CD4-positive, alpha-beta T cell (primary cell): ENCODE results near the gene CRIP2. TPM values are rescaled to one million over a fixed set of nuclear protein-coding genes. Genes with fewer than 3 reads are reported as not detected.
A peak's percentile ranks its signal among the peaks of the same experiment; 100 is the strongest.

Source experiments
- ATAC-seq: fragments of 200-7000 bp; cut with Tn5 transposase; one replicate; pipeline ENCODE4 v1.10.0; 2022; ENCODE audit warnings: mild to moderate bottlenecking; ENCODE audit not compliant: poor library complexity
- CTCF ChIA-PET: fragments of 350-600 bp; sonication (Branson Sonifier 250); formaldehyde crosslinking; loops from one replicate; lab custom pipeline; 2021; ENCODE audit warnings: antibody characterized with exemption, inconsistent platforms; lab: Charles Lee
- POLR2A ChIA-PET: fragments of 350-600 bp; sonication (Branson Sonifier 250); formaldehyde crosslinking; loops from one replicate; lab custom pipeline; 2021; ENCODE audit warnings: antibody characterized with exemption, inconsistent platforms; lab: Charles Lee
- DNase-seq, 14 experiments: peaks; one replicate each; pipeline ENCODE4 v3.0.0-alpha.2; 2013 to 2020; ENCODE audit warnings: mixed read lengths in 2 of 14
- H3K27ac ChIP-seq, 2 donors: one replicate each; pipeline versions ENCODE4 v1.5.1 to v1.7.0; 2013; ENCODE audit warnings: low read length in 2 of 2, low read depth in 1 of 2, mild to moderate bottlenecking in 1 of 2
- H3K27me3 ChIP-seq, 2 experiments: 1 replicate in 1 of 2; 2 replicates in 1 of 2; pipeline versions ENCODE4 v1.6.1 to v1.7.0; 2013; ENCODE audit warnings: low read length in 2 of 2, control low read depth in 1 of 2, mild to moderate bottlenecking in 1 of 2, moderate library complexity in 1 of 2; ENCODE audit not compliant: insufficient read depth in 2 of 2, control insufficient read depth in 1 of 2
- H3K36me3 ChIP-seq: one replicate; pipeline ENCODE4 v1.6.1; 2013; ENCODE audit warnings: low read length, control low read depth; ENCODE audit not compliant: insufficient read depth
- H3K4me1 ChIP-seq: one replicate; pipeline ENCODE4 v1.6.1; 2013; ENCODE audit warnings: low read length, control low read depth; ENCODE audit not compliant: insufficient read depth
- H3K4me3 ChIP-seq: one replicate; pipeline ENCODE4 v1.5.1; 2013; ENCODE audit warnings: mild to moderate bottlenecking, low read length, moderate library complexity
- H3K9me3 ChIP-seq, 2 experiments: 1 replicate in 1 of 2; 2 replicates in 1 of 2; pipeline versions ENCODE4 v1.6.1 to v1.7.0; 2013; ENCODE audit warnings: low read length in 2 of 2, mild to moderate bottlenecking in 2 of 2, control low read depth in 1 of 2, moderate library complexity in 1 of 2; ENCODE audit not compliant: control insufficient read depth in 1 of 2, insufficient read depth in 1 of 2
- H3K27ac Mint-ChIP-seq: one replicate; pipeline ENCODE4 v1.8.0; 2020; ENCODE audit warnings: mixed read lengths
- H3K27me3 Mint-ChIP-seq: one replicate; pipeline ENCODE4 v1.8.0; 2021; ENCODE audit warnings: mixed read lengths
- H3K36me3 Mint-ChIP-seq: one replicate; pipeline ENCODE4 v1.8.0; 2021; ENCODE audit warnings: low read depth, mixed read lengths
- H3K4me1 Mint-ChIP-seq: one replicate; pipeline ENCODE4 v1.8.0; 2021; ENCODE audit warnings: low read depth, mixed read lengths
- H3K4me3 Mint-ChIP-seq: one replicate; pipeline ENCODE4 v1.8.0; 2020; ENCODE audit warnings: mild to moderate bottlenecking, mixed read lengths
- H3K9me3 Mint-ChIP-seq: one replicate; pipeline ENCODE4 v1.8.0; 2020; ENCODE audit warnings: mixed read lengths
- intact Hi-C, 2 experiments: fragments of 100-400 bp; cut with DNase I in 1 of 2; cut with micrococcal nuclease in 1 of 2; formaldehyde crosslinking; loops; one replicate each; pipeline versions ENCODE4 v1.15.1 to v1.9.0; 2023 to 2025; cut with DNase I, micrococcal nuclease
- total RNA-seq, 174 experiments: library from RNA in 2 of 174; stranded (reverse) in 2 of 174; gene quantifications; one replicate each; pipeline ENCODE4 v1.2.3 and lab custom pipeline; 2021 to 2026
- TF ChIP-seq, protein P1 (sequence below): fragments of 200-600 bp; IDR thresholded peaks from one replicate; pipeline ENCODE4 v1.8.0; 2022; ENCODE audit warnings: antibody characterized with exemption, mild to moderate bottlenecking

Gene CRIP2
- total RNA-seq, 2 experiments from 2014 or later: 62.5 to 68.3 TPM

DNA sequence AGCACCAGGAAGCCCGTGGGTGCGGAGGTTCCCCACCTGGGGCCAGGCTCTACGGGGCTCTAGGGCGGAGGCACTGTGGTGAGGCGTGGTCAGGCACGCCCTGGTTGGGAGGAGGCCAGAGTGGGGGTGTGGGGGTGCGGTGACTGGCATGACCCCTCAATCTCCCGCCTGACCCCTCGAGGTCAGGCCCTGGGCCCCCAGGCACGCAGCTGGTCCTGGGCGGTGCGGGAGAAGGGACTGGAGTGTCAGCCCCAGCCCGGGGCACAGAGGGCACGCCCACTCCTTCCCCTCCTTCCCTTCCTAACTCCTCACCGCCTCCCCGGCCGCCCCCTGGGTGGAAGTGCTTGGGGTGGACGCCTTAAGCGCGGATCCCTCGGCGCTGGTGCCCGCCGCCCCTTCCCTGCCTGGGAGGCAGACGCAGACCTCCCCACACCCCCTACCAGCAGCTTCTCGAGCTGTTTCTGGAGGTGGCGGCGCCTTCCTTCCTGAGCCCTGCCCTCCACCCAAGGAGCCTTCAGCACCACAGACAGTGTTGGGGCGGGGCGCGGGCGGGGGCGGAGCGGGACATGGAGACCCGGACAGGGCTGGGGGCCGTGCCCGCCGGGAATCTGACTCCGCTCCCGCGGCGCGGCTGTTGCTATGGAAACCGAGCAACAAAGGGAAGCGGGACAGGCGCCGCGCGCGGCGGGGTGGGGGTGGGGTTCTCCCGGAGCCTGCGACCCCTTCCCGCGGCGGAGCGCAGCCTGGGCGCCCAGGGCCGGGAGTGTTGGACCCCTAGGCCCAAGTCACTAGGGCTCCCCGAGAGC is 741 bp upstream of the CRIP2 start:
- intact Hi-C loops: no loop called here
- Histone ChIP-seq H3K27me3 (peaks cover 10% of the 10 kb centered on the region in 2 experiments), H3K4me1 (peaks cover 56% of the 10 kb centered on the region), H3K4me3 (peak overlapping the region; percentile 59), H3K36me3 (peaks cover 5% of the 10 kb centered on the region), H3K27ac (no peak overlapping the region), H3K9me3 (peaks cover 0 to 16% of the 10 kb centered on the region in 2 experiments)
- ChIA-PET CTCF (interaction anchor here (4.6 kb wide), 1 partner anchor 16 kb away, joined by 28 read pairs; the partner anchor contains the start of gene TEDC1), POLR2A (interaction anchor here (1.0 to 1.6 kb wide), 5 partner anchors 8 to 103 kb away, joined by 3 to 6 read pairs (median 4); partner anchors contain the start of gene TEDC1)
- Mint-ChIP-seq H3K27ac (peak overlapping the region; percentile 42), H3K4me3 (peak overlapping the region; percentile 82), H3K9me3 (no peaks in the 10 kb centered on the region), H3K36me3 (no peaks in the 10 kb centered on the region), H3K4me1 (peaks cover 16% of the 10 kb centered on the region), H3K27me3 (no peaks in the 10 kb centered on the region)
- TF ChIP-seq, protein P1, sequence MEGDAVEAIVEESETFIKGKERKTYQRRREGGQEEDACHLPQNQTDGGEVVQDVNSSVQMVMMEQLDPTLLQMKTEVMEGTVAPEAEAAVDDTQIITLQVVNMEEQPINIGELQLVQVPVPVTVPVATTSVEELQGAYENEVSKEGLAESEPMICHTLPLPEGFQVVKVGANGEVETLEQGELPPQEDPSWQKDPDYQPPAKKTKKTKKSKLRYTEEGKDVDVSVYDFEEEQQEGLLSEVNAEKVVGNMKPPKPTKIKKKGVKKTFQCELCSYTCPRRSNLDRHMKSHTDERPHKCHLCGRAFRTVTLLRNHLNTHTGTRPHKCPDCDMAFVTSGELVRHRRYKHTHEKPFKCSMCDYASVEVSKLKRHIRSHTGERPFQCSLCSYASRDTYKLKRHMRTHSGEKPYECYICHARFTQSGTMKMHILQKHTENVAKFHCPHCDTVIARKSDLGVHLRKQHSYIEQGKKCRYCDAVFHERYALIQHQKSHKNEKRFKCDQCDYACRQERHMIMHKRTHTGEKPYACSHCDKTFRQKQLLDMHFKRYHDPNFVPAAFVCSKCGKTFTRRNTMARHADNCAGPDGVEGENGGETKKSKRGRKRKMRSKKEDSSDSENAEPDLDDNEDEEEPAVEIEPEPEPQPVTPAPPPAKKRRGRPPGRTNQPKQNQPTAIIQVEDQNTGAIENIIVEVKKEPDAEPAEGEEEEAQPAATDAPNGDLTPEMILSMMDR: no peak
- DNase-seq: peak; percentile 53 to 87 (median 80)
- ATAC-seq: peak; percentile 66

DNA sequence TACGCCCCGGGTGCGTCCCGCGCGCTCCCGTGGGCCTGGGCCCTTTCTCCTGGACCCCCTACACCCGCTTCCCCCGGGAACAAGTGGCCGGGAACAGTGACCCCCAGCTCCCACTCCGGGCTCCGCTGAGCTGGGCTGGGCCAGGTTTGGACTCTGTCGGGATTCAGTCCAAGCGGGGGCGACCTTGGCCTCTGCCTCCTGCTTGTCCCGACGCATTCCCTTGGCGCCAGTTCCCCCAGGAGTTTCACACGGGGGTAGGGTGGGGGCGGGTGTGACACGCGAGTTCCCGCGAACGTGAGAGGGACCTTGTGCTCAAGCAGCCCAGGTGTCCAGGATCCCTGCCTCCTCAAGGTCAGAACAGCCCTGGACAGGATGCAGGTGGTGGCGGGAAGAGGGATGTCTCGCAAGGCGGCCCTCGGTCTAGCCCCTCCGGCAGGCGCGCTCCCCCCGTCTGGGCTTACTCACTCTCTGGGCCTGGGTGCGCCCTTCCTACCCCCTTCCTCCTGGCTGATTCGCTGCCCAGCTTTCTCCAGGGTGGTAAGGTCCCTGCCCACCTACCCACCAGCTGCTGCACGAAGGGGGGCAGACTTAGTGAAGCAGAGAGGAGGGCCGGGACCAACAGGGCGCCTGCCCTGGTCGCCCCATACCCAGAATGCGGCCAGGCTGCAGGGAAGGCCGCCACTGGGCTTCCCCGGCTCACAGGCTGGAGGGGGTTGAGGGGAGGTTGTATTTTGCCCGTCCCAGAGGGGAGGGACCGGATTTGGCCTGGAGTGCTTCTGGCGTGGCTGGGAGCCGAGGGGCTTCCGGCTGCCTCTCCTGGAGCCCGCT is 862 bp downstream of the CRIP2 start:
- TF ChIP-seq, protein P1: no peak
- H3K4me3 Mint-ChIP-seq: peak overlapping the region; percentile 25
- no peaks in the 10 kb centered on the region for H3K9me3 Mint-ChIP-seq
- no peaks in the 10 kb centered on the region for H3K27me3 Mint-ChIP-seq
- H3K4me3 ChIP-seq: peak overlapping the region; percentile 44
- H3K9me3 ChIP-seq: peaks cover 0 to 22% of the 10 kb centered on the region in 2 experiments
- H3K4me1 ChIP-seq: peaks cover 71% of the 10 kb centered on the region
- POLR2A ChIA-PET: interaction anchor here (1.3 to 7.7 kb wide), 2 partner anchors 15 to 183 kb away, joined by 3 to 154 read pairs; partner anchors contain the start of gene TEDC1
- no peaks in the 10 kb centered on the region for H3K36me3 Mint-ChIP-seq
- no peak overlapping the region for H3K27ac Mint-ChIP-seq
- CTCF ChIA-PET: interaction anchor here (2.7 kb wide), 1 partner anchor 14 kb away, joined by 12 read pairs; no protein-coding TSS in a partner anchor
- DNase-seq (peak in 3 of 14 experiments; percentile 33 to 38 (median 34)), ATAC-seq (no peak)
- H3K36me3 ChIP-seq: no peaks in the 10 kb centered on the region
- peaks cover 10% of the 10 kb centered on the region in 2 experiments for H3K27me3 ChIP-seq
- H3K27ac ChIP-seq: no peak overlapping the region
- intact Hi-C loops: no loop called here
- peaks cover 27% of the 10 kb centered on the region for H3K4me1 Mint-ChIP-seq
